22Rv1 (cell line): ENCODE results near the gene ABCB11.

Source experiments
- CTCF ChIP-seq: fragments of 450-650 bp; IDR thresholded peaks from 2 replicates; pipeline ENCODE4 v1.5.1; 2017; ENCODE audit warnings: mild to moderate bottlenecking
- ZFX ChIP-seq: fragments of 450-650 bp; IDR thresholded peaks from 2 replicates; pipeline ENCODE4 v1.6.1; 2017; ENCODE audit warnings: antibody characterized with exemption, borderline replicate concordance

GRCh38 chr2:168913495-168913894 is 117.6 kb downstream of the ABCB11 start:
- no peak for TF ChIP-seq CTCF
- TF ChIP-seq ZFX = no peak
